Measurements from ENCODE around the gene SMC1B.
"Not testable (repeated sequence)": the region's sequence is repeated elsewhere in the genome, so short reads cannot be mapped to it uniquely, and the experiment has no call there.

Gene SMC1B

GRCh38 chr22:45338795-45339194, 74.6 kb downstream of the SMC1B start:
- DNase-seq, result no peak

- no peak for DNase-seq
These were observed 75.9 kb downstream of the SMC1B start for GRCh38 chr22:45337536-45337935.

- no peak for DNase-seq
These were observed 76.4 kb downstream of the SMC1B start for GRCh38 chr22:45336971-45337431.

GRCh38 chr22:45335854-45336522, 77.4 kb downstream of the SMC1B start:
- DNase-seq, result no peak

GRCh38 chr22:45335021-45335818, 78.2 kb downstream of the SMC1B start:
- no peak for DNase-seq

- no peak for DNase-seq
These were observed 78.9 kb downstream of the SMC1B start for GRCh38 chr22:45334528-45334927.

- no peak for DNase-seq
These were observed 79.3 kb downstream of the SMC1B start for GRCh38 chr22:45334068-45334467.

GRCh38 chr22:45332001-45332400, 81.4 kb downstream of the SMC1B start:
- no peak for DNase-seq

GRCh38 chr22:45331486-45331885, 81.9 kb downstream of the SMC1B start:
- no peak for DNase-seq

- no peak for DNase-seq
These were observed 82.9 kb downstream of the SMC1B start for GRCh38 chr22:45330548-45330947.

- no peak for DNase-seq
These were observed 83.9 kb downstream of the SMC1B start for GRCh38 chr22:45329530-45329936.

GRCh38 chr22:45328822-45329529, 84.4 kb downstream of the SMC1B start:
- no peak for DNase-seq

- not testable (repeated sequence) for DNase-seq
These were observed 85.1 kb downstream of the SMC1B start for GRCh38 chr22:45328261-45328660.

- DNase-seq, result no peak
These were observed 89.1 kb downstream of the SMC1B start for GRCh38 chr22:45324311-45324711.

GRCh38 chr22:45323695-45324094, 89.7 kb downstream of the SMC1B start:
- DNase-seq, result no peak

- no peak for DNase-seq
These were observed 90.4 kb downstream of the SMC1B start for GRCh38 chr22:45322873-45323525.

GRCh38 chr22:45321827-45322226, 91.6 kb downstream of the SMC1B start:
- DNase-seq, result no peak

GRCh38 chr22:45320357-45320976, 92.9 kb downstream of the SMC1B start:
- DNase-seq, result no peak

- DNase-seq, result no peak
These were observed 94.1 kb downstream of the SMC1B start for GRCh38 chr22:45319324-45319685.

GRCh38 chr22:45318558-45319323, 94.7 kb downstream of the SMC1B start:
- DNase-seq, result no peak

GRCh38 chr22:45318168-45318557, 95.2 kb downstream of the SMC1B start:
- DNase-seq, result peak; percentile 38
